GM18868 (cell line): ENCODE results near the gene HBM.
"Not testable (repeated sequence)": the region's sequence is repeated elsewhere in the genome, so short reads cannot be mapped to it uniquely, and the experiment has no call there.

Source experiments
- ATAC-seq: cut with Tn5 transposase; IDR thresholded peaks from one replicate; pipeline ENCODE4 v1.9.1; 2021; ENCODE audit warnings: mild to moderate bottlenecking, moderate library complexity; ENCODE audit not compliant: unreplicated experiment

Gene HBM

DNA sequence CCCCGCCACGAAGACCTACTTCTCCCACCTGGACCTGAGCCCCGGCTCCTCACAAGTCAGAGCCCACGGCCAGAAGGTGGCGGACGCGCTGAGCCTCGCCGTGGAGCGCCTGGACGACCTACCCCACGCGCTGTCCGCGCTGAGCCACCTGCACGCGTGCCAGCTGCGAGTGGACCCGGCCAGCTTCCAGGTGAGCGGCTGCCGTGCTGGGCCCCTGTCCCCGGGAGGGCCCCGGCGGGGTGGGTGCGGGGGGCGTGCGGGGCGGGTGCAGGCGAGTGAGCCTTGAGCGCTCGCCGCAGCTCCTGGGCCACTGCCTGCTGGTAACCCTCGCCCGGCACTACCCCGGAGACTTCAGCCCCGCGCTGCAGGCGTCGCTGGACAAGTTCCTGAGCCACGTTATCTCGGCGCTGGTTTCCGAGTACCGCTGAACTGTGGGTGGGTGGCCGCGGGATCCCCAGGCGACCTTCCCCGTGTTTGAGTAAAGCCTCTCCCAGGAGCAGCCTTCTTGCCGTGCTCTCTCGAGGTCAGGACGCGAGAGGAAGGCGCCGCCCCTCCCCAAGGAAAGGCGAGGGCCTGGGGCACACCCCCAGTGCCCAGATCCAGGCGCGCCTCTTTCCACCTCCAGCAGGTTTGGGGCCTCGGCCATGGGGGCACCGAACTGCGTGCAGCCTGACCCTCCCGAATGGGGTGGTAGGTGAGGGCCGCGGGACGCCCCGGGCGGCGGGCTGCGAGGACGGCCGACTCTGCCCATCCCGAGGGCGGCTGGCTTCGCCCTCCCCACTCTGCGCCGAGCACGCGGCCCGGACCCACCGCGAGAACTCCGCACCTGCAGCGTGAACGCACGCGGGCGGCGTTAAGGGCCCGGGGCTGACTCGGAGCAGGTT, 15.1 kb downstream of the HBM start:
- peak; percentile 50 for ATAC-seq

DNA sequence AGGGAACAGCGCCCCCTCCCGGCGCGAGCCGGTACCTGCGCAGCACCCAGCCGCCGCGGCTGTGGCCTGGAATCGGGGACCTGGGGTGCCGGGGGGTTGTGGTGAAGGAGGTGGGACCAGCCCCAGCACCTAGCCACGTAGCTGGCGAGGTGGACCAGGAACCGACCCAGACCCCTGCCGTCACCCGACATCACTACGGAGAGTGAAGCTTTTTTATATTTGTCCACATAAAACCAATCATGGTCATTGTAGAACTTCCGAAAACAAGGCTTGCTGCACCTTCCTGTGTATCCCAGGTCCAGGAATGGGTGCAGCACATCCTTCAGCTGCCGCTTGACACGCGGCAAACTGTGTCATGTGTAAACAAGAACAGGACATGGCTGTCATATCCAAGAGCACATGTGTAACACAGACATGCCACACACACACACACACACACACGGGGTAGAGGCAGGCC, 15.8 kb downstream of the HBM start:
- ATAC-seq = no peak

DNA sequence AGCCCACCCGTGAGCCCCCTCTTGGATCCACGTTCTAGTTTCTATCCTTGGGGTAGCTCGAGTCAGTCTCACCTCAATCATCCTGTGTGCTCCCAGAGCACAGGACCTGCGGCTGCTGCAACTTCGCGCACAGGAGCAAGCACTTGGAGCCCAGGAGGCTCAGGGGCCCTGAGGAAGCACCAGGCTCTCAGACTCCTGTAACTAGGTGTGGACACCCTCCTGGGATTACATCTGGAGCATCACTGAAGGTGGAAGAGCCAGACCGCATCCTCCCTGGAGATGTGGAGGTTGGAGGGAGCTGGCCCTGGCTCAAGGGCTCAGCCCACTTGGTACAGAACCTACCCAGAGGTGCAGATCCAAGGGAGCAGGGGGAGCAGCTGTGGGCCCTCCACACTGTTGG, 17.2 kb downstream of the HBM start:
- no peak for ATAC-seq

DNA sequence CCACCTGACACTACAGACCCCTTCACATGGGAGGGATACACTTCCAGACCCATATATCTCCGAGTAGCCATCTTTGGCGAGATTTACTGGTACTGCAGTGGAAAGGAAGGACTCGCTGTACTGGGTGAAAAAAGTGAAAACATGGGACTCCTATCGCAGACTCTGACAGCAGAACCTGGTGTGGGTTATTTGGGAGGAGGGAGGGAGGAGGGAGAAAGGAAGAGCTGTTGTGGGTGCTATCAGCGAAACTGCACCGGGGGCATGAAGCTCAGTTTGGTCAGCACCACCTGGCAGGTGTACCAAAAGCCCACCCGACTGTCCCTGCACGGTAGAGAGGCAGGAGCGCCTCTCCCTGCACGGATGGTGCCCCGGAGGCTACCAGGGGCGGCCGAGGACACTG, 19.4 kb downstream of the HBM start:
- ATAC-seq = no peak

DNA sequence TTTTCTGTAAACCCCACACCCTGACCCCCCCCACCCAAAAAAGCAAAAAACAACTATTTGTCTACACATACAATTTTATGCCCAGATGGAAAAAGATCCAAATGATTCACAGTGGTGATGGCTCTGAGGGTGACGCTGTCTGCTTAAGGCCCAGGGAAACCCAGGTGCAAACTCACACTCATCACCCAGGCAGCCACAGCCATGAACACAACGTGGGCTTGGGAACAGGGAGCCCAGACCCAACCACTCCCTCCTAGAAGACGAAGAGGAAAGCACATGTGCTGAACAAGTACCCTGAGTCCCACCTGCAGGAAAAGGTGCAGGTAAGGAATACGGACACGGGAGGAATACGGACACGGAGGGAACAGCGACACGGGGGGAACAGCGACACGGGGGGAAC, 19.9 kb downstream of the HBM start:
- ATAC-seq = no peak

DNA sequence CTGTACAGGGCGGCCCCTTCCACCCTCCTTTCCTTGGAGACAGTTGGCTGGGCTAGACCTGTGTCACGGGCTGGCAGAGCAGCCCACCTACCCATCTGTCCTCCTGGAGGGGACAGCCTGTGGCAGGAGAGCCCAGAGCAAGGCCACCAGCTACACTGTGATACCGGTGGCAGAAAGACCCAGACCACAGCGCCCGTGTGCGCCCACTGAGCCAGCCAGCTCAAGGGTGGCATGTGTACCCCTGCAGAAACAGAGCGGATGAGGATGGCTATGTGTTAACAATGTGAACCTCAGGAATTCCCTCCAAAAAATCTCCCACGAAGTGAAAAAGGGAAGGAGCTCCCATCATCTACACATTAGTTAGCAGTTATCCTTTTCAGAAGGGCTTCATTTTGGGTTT, 21.6 kb downstream of the HBM start:
- no peak for ATAC-seq

DNA sequence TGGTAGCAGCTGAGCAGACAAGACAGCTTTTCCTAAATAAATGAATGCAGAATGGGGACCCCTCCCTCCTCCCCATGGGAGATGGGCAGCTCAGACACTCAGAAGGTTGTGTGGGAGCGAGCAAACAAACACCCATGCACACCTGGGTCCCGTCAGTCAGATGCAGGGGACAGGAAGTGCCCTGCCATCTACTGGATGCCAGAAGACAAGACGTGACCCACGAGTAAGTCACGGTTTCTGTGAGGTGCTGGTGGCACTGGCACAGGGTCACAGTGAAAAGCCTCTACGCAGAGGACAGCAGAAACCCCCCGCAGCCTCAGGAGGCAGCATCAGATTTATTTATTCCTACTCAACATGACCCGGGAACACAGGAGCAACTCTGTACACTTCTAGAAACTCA, 22.9 kb downstream of the HBM start:
- ATAC-seq = no peak

DNA sequence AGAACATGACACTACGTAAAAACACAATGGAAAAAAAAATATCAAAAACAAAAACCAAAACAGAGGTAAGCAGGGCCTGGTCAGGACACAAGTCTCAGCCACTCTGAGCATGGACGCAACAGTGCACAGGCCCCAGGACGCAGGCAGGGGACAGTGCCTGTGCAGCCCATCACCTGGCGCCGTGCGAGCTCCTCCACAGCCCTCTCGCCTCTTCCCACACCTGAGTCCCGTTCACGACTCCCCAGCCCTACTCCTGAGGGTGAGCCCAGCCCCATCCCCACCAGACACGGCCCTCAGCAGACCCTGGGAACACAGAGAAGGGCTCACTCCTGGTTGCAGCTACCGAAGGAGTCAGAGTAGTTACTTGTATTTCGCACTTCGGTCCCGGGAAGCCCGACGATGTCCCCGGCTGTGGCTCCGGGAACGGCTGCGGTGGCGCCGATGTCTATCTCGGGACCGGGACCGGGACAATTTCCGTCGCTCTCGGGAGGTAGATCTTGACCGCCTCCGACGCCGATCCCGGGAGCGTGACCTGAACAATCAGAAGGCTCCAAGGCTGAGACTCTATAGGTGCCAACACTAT, 23.9 kb downstream of the HBM start:
- ATAC-seq = no peak

DNA sequence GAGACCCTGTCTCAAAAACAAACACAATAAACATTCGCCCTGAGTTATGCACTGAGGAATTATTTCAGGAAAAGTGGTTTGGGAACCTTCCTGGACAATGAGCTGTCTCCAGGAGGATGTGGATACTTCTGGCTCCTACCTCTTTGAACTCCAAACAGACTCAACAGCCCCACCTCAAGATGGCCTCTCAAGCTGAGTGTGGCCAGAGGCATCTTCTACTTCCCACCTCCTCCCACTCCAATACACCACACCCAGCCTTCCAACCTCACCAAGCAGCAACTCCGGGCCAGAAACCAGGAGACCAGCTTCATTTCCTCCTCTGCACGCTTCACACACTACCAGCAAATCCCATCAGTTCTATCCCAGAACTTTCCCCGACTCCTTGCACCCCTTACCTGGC, 26.1 kb downstream of the HBM start:
- ATAC-seq = no peak

DNA sequence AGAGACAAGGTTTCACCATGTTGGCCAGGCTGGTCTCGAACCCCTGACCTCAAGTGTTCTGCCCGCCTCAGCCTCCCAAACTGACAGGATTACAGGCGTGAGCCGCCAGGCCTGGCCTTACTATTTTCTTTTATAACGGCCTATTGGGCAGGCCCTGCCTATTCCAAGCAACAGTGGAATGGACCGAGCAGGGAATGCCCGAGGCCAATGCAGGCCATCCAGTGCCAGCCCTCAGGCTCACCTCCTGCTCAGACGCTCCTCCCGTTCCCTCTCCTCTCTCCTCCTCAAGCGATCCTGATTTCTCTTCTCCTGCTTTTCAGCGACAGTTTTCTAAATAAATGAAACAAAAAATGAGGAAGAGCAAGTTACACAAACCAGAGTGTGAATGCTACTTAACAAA, 26.9 kb downstream of the HBM start:
- ATAC-seq = no peak

DNA sequence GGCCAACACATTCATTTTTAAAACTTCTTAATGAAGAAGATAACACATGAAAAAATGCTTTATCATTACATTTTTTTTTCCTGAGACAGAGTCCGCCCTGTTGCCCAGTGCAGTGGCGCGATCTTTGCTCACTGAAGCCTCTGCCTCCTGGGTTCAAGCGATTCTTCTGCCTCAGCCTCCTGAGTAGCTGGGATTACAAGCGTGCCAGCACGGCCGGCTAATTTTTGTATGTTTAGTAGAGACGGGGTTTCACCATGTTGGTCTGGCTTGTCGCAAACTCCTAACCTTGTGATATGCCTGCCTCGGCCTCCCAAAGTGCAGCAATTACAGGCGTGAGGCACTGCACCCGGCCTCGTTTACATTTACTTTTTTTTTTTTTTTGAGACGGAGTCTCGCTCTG, 27.7 kb downstream of the HBM start:
- no peak for ATAC-seq

DNA sequence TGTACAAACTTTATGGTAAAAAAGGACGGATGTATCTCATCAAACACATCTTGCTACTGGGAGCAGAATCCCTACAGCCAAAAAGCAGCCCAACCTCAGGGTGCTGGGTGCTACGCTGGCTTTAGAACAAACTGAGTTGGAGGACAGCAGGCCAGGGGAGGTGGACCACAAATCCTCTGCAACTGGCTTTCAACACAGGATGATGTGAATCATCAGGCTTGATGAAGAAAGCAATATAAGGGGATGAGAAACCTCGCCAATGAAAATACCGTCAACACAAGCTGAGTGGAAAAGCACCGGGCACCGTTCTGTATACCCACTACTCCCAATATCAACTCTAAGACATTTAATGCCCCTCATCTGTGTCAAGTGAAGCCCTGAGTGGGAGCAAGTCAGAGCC, 28.7 kb downstream of the HBM start:
- ATAC-seq = no peak

DNA sequence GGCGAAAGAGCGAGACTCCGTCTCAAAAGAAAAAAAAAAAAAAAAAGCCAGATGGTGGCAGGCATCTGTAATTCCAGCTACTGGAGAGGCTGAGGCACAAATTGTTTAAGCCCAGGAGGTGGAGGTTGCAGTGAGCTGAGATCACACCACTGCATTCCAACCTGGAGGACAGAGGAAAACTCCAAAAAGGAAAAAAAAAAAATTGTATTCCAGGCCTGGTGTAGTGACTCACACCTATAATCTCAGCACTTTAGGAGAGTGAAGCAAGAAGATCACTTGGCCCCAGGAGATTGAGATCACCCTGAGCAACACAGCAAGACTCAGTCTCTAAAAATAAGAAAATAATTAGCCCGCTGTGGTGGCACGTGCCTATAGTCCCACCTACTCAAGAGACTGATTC, 34.6 kb downstream of the HBM start:
- no peak for ATAC-seq

DNA sequence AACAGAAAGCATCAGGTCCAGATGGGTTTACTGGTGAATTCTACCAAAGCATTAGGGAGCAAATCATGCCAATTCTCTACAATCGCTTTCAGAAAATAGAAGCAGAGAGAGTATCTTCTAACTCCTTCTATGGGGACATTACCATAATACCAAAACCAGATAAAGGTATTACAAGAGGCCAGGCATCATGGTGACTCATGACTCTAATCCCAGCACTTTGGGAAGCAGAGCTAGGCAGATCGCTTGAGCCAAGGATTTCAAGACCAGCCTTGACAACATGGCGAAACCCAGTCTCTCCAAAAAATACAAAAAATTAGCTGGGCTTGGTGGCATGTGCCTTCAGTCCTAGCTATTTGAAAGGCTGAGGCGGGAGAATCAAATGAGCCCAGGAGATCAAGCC, 37.5 kb downstream of the HBM start:
- no peak for ATAC-seq

DNA sequence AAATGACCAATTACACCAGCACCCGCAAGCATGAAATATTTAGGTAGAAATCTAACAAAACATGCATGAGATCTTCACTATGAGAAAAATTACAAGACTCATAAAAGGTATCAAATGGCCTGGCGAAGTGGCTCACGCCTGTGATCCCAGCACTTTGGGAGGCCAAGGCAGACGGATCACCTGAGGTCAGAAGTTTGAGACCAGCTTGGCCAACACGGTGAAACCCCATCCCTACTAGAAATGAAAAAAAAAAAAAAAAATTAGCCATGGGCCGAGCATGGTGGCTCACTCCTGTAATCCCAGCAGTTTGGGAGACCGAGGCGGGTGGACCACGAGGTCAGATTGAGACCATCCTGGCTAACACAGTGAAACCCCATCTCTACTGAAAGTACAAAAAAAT, 38.3 kb downstream of the HBM start:
- ATAC-seq = not testable (repeated sequence)

DNA sequence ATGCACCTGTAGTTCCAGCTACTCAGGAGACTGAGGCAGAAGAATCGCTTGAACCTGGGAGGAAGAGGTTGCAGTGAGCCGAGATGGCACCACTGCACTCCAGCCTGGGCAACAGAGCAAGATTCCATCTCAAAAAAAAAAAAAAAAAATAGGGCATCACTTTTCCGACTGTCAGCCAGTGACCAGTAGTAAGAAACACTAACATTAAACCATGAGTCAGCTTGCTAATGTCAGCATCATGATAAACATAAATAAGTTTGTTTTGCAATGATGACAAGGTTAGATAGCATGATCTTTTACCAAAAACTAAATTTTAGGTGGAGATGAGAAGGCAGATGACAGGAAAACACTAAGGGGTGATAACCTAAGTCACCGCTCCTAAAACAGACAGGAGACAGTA, 43.6 kb downstream of the HBM start:
- ATAC-seq = not testable (repeated sequence)

DNA sequence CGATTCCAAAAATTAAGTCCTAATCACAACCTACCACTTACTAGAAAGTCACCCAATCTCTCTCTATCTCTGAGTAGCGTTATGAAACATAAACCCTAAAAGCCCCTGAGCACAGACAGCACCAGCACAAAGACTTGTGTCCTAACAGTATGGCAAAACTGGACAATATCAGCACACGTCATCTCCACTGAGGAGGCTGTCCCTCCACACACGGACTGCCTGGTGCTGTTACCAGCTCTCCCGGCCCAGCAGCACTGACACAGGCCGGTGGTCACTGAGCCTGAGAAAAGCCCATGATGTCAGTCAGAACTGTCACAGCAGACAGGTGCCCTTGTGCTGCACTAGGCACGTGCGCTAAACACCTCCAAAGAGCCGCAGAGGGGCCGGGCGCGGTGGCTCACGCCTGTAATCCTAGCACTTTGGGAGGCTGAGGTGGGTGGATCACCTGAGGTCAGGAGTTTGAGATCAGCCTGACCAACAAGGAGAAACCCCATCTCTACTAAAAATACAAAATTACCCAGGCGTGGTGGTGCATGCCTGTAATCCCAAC, 45.9 kb downstream of the HBM start:
- ATAC-seq = not testable (repeated sequence)

DNA sequence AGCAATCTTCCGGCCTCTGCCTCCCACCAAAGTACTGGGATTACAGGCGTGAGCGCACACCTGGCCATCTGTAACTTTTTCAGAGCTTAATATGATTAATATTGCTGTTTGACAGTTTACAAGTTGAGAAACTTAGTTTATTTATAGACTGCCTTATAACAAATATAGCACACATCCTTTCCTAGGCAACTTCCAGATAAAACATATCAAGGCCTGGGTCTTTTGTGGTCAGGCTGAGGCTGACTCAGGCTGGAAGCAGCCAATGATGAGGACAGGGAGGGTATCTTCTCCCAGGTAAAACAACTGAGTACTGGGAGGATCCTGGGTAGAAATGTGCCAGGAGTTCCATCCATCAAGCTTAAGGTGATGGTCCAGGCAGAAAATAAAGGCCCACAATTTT, 47.2 kb downstream of the HBM start:
- ATAC-seq = no peak
